H9 (cell line): Measurements from ENCODE around the gene CXCL3. TPM values are rescaled to one million over a fixed set of nuclear protein-coding genes. Genes with fewer than 3 reads are reported as not detected.

Source experiments
- DNase-seq: peaks from one replicate; pipeline ENCODE4 v3.0.0-alpha.2; 2017
- H2AFZ ChIP-seq: one replicate; pipeline ENCODE4 v1.6.1; 2013; ENCODE audit warnings: mild to moderate bottlenecking, low read length, control low read depth, moderate library complexity
- H2AK5ac ChIP-seq: 2 replicates; pipeline ENCODE4 v1.6.1; 2013; ENCODE audit warnings: low read length, control low read depth, mixed read lengths; ENCODE audit not compliant: insufficient read length
- H2BK120ac ChIP-seq: one replicate; pipeline ENCODE4 v1.6.1; 2013; ENCODE audit warnings: low read depth, mild to moderate bottlenecking, low read length, control low read depth, inconsistent platforms; ENCODE audit not compliant: poor library complexity, severe bottlenecking
- H2BK12ac ChIP-seq: 2 replicates; pipeline ENCODE4 v1.6.1; 2013; ENCODE audit warnings: low read length, control low read depth, mixed read lengths, low read depth; ENCODE audit not compliant: insufficient read length
- H2BK15ac ChIP-seq: 2 replicates; pipeline ENCODE4 v1.6.1; 2013; ENCODE audit warnings: low read depth, low read length, control low read depth
- H2BK20ac ChIP-seq: one replicate; pipeline ENCODE4 v1.6.1; 2013; ENCODE audit warnings: low read depth, mild to moderate bottlenecking, low read length, control low read depth, inconsistent platforms; ENCODE audit not compliant: poor library complexity, severe bottlenecking
- H2BK5ac ChIP-seq: 2 replicates; pipeline ENCODE4 v1.6.1; 2013; ENCODE audit warnings: low read length, control low read depth, mixed read lengths; ENCODE audit not compliant: insufficient read length
- H3K14ac ChIP-seq: 2 replicates; pipeline ENCODE4 v1.6.1; 2013; ENCODE audit warnings: low read length, control low read depth; ENCODE audit not compliant: insufficient read depth
- H3K18ac ChIP-seq: 2 replicates; pipeline ENCODE4 v1.6.1; 2013; ENCODE audit warnings: low read depth, mild to moderate bottlenecking, mixed read lengths, low read length, control low read depth; ENCODE audit not compliant: insufficient read length
- H3K23ac ChIP-seq: 2 replicates; pipeline ENCODE4 v1.6.1; 2013; ENCODE audit warnings: low read length, control low read depth, mixed read lengths, low read depth; ENCODE audit not compliant: insufficient read length
- H3K23me2 ChIP-seq: 2 replicates; pipeline ENCODE4 v1.6.1; 2013; ENCODE audit warnings: low read depth, mild to moderate bottlenecking, mixed read lengths, low read length, control low read depth; ENCODE audit not compliant: insufficient read length, poor library complexity, severe bottlenecking
- H3K27ac ChIP-seq: 2 replicates; pipeline ENCODE4 v1.5.1; 2013; ENCODE audit warnings: low read length, control low read depth, mixed read lengths, low read depth; ENCODE audit not compliant: insufficient read length
- H3K27me3 ChIP-seq: 2 replicates; pipeline ENCODE4 v1.6.1; 2013; ENCODE audit warnings: low read length, control low read depth, inconsistent platforms; ENCODE audit not compliant: insufficient read depth
- H3K4ac ChIP-seq: 2 replicates; pipeline ENCODE4 v1.6.1; 2013; ENCODE audit warnings: low read depth, mild to moderate bottlenecking, control low read depth, inconsistent platforms, low read length, moderate library complexity
- H3K4me1 ChIP-seq: 2 replicates; pipeline ENCODE4 v1.6.1; 2013; ENCODE audit warnings: low read length, control low read depth, inconsistent platforms; ENCODE audit not compliant: insufficient read depth
- H3K4me2 ChIP-seq: 2 replicates; pipeline ENCODE4 v1.6.1; 2013; ENCODE audit warnings: low read length, control low read depth, mixed read lengths; ENCODE audit not compliant: insufficient read length, insufficient read depth
- H3K56ac ChIP-seq: 2 replicates; pipeline ENCODE4 v1.6.1; 2013; ENCODE audit warnings: low read depth, mild to moderate bottlenecking, mixed read lengths, low read length, control low read depth; ENCODE audit not compliant: insufficient read length
- H3K79me1 ChIP-seq: 2 replicates; pipeline ENCODE4 v1.6.1; 2013; ENCODE audit warnings: low read depth, mild to moderate bottlenecking, moderate library complexity, low read length, control low read depth, inconsistent platforms; ENCODE audit not compliant: insufficient read depth, poor library complexity, severe bottlenecking
- H3K79me2 ChIP-seq: 2 replicates; pipeline ENCODE4 v1.6.1; 2013; ENCODE audit warnings: low read length, control low read depth, inconsistent platforms; ENCODE audit not compliant: insufficient read depth
- H3K9ac ChIP-seq: 2 replicates; pipeline ENCODE4 v1.6.1; 2013; ENCODE audit warnings: low read length, control low read depth, mixed read lengths; ENCODE audit not compliant: insufficient read length; ENCODE audit errors: extremely low read depth
- H3K9me3 ChIP-seq: one replicate; pipeline ENCODE4 v1.6.1; 2013; ENCODE audit warnings: low read depth, low read length, inconsistent platforms; ENCODE audit not compliant: control insufficient read depth
- H3T11ph ChIP-seq: one replicate; pipeline ENCODE4 v1.6.1; 2013; ENCODE audit warnings: mild to moderate bottlenecking, low read length, control low read depth, inconsistent platforms
- H4K20me1 ChIP-seq: one replicate; pipeline ENCODE4 v1.6.1; 2013; ENCODE audit not compliant: control insufficient read depth, insufficient read length, insufficient read depth
- H4K5ac ChIP-seq: 2 replicates; pipeline ENCODE4 v1.6.1; 2013; ENCODE audit warnings: low read depth, mild to moderate bottlenecking, mixed read lengths, low read length, control low read depth; ENCODE audit not compliant: insufficient read length
- H4K8ac ChIP-seq: replicated peaks from 2 replicates; pipeline ENCODE4 v1.6.1; 2013; ENCODE audit warnings: low read length, control low read depth, mixed read lengths, low read depth; ENCODE audit not compliant: insufficient read length
- H4K91ac ChIP-seq: 2 replicates; pipeline ENCODE4 v1.6.1; 2013; ENCODE audit warnings: low read depth, mild to moderate bottlenecking, moderate library complexity, mixed read lengths, low read length, control low read depth; ENCODE audit not compliant: insufficient read length
- H3K27ac Mint-ChIP-seq, 3 experiments: 2 replicates in 2 of 3; 3 replicates in 1 of 3; pipeline ENCODE4 v1.8.0; 2020 to 2021; ENCODE audit warnings: mixed read lengths in 3 of 3, mild to moderate bottlenecking in 1 of 3, moderate library complexity in 1 of 3
- H3K27me3 Mint-ChIP-seq: 2 replicates; pipeline ENCODE4 v1.8.0; 2021; ENCODE audit warnings: low read depth, mild to moderate bottlenecking, moderate library complexity, mixed read lengths
- H3K36me3 Mint-ChIP-seq, 3 experiments: 2 replicates in 2 of 3; 3 replicates in 1 of 3; pipeline ENCODE4 v1.8.0; 2020 to 2021; ENCODE audit warnings: low read depth in 3 of 3, mixed read lengths in 3 of 3; ENCODE audit not compliant: insufficient read depth in 1 of 3
- H3K4me1 Mint-ChIP-seq, 2 experiments: 2 replicates each; pipeline ENCODE4 v1.8.0; 2020; ENCODE audit warnings: mixed read lengths in 2 of 2
- H3K4me3 Mint-ChIP-seq, 2 experiments: 2 replicates in 1 of 2; 3 replicates in 1 of 2; pipeline ENCODE4 v1.8.0; 2020 to 2021; ENCODE audit warnings: mild to moderate bottlenecking in 2 of 2, mixed read lengths in 2 of 2, moderate library complexity in 1 of 2
- H3K9me3 Mint-ChIP-seq, 2 experiments: 2 replicates in 1 of 2; 3 replicates in 1 of 2; pipeline ENCODE4 v1.8.0; 2020; ENCODE audit warnings: mild to moderate bottlenecking in 2 of 2, mixed read lengths in 2 of 2, moderate library complexity in 1 of 2
- WGBS: extraction: QIAGEN DNeasy Blood & Tissue Kit; methylation state at CpG from one replicate; pipeline ENCODE4 v1.1.7; 2013; ENCODE audit warnings: missing lambda C conversion rate, low lambda C conversion rate, mixed read lengths; ENCODE audit not compliant: insufficient read length; ENCODE audit errors: extremely low coverage; 5-methylcytosine and 5-hydroxymethylcytosine counted together
- total RNA-seq: library from RNA; stranded (reverse); gene quantifications from 2 replicates; pipeline ENCODE4 v1.2.1, GENCODE V29; 2021
- TF ChIP-seq, protein P1 (sequence below): fragments of 200-600 bp; sonication (generic); conservative IDR thresholded peaks from 3 replicates; pipeline ENCODE4 v1.8.0; 2021; ENCODE audit warnings: antibody characterized with exemption, mild to moderate bottlenecking

CXCL3 gene
- total RNA-seq, 1 experiment from 2014 or later, result 3.7 TPM

DNA sequence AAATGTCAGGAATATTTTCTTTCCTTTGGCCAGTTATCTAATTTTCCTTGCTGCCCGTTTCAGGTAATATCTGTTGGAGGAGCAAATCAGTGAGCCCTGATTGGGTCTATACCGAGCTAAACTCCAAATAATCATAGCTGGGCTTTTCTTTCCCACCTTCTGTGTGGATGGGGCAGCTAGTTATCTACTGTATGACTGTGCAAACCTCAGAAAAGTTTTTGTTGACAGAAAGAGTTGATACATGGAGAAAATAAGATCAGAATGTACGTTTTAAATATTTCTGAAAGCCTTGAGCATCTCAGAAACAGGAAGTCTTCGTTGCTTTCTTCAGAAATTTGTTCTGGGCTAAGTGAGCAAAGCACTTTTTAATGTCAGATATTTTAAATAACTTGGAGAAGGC is 33.8 kb downstream of the CXCL3 start:
- Histone ChIP-seq H3K9ac (no peak overlapping the region), H3K4ac (no peak overlapping the region), H3K14ac (no peak overlapping the region), H3K4me2 (no peak overlapping the region), H4K8ac (no peak overlapping the region), H4K91ac (no peak overlapping the region), H3K18ac (no peak overlapping the region), H2BK15ac (no peak overlapping the region), H2BK120ac (no peak overlapping the region), H4K5ac (no peak overlapping the region), H3K79me1 (no peaks in the 10 kb centered on the region), H2BK12ac (no peak overlapping the region), H3T11ph (no peak overlapping the region), H4K20me1 (no peaks in the 10 kb centered on the region), H2BK5ac (no peak overlapping the region), H3K27ac (no peak overlapping the region), H2AK5ac (no peak overlapping the region), H3K23me2 (no peaks in the 10 kb centered on the region), H3K4me1 (no peaks in the 10 kb centered on the region; the same call in 1 of the 2 replicates), H3K9me3 (no peaks in the 10 kb centered on the region), H2AFZ (no peak overlapping the region), H3K56ac (no peak overlapping the region), H3K23ac (no peak overlapping the region), H2BK20ac (no peak overlapping the region), H3K27me3 (no peaks in the 10 kb centered on the region), H3K79me2 (peaks cover 1% of the 10 kb centered on the region; the same call in 1 of the 2 replicates)
- no peaks in the 10 kb centered on the region; the same call in 1 of the 2 replicates for H3K27me3 Mint-ChIP-seq
- peaks cover 0 to 6% of the 10 kb centered on the region in 2 experiments; a peak in 1 of 5 replicates for H3K9me3 Mint-ChIP-seq
- peaks cover 5 to 26% (median 7%) of the 10 kb centered on the region in 3 experiments; a peak in 6 of 7 replicates for H3K36me3 Mint-ChIP-seq
- TF ChIP-seq, protein P1, sequence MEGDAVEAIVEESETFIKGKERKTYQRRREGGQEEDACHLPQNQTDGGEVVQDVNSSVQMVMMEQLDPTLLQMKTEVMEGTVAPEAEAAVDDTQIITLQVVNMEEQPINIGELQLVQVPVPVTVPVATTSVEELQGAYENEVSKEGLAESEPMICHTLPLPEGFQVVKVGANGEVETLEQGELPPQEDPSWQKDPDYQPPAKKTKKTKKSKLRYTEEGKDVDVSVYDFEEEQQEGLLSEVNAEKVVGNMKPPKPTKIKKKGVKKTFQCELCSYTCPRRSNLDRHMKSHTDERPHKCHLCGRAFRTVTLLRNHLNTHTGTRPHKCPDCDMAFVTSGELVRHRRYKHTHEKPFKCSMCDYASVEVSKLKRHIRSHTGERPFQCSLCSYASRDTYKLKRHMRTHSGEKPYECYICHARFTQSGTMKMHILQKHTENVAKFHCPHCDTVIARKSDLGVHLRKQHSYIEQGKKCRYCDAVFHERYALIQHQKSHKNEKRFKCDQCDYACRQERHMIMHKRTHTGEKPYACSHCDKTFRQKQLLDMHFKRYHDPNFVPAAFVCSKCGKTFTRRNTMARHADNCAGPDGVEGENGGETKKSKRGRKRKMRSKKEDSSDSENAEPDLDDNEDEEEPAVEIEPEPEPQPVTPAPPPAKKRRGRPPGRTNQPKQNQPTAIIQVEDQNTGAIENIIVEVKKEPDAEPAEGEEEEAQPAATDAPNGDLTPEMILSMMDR, result no peak
- no peak overlapping the region for H3K4me3 Mint-ChIP-seq
- no peak for DNase-seq
- no peak overlapping the region for H3K27ac Mint-ChIP-seq
- WGBS, result no CpG with 5 or more reads among the region's 4 CpGs
- peaks cover 7 to 13% of the 10 kb centered on the region in 2 experiments for H3K4me1 Mint-ChIP-seq
